NCI-H2196 (cell line): ENCODE measurements around the gene ANKRD1.

ENCODE experiments used
- DNase-seq: peaks from one replicate; lab custom pipeline; 2025; ENCODE audit not compliant: unreplicated experiment; lab: John Stamatoyannopoulos, UW

The ANKRD1 gene

DNA sequence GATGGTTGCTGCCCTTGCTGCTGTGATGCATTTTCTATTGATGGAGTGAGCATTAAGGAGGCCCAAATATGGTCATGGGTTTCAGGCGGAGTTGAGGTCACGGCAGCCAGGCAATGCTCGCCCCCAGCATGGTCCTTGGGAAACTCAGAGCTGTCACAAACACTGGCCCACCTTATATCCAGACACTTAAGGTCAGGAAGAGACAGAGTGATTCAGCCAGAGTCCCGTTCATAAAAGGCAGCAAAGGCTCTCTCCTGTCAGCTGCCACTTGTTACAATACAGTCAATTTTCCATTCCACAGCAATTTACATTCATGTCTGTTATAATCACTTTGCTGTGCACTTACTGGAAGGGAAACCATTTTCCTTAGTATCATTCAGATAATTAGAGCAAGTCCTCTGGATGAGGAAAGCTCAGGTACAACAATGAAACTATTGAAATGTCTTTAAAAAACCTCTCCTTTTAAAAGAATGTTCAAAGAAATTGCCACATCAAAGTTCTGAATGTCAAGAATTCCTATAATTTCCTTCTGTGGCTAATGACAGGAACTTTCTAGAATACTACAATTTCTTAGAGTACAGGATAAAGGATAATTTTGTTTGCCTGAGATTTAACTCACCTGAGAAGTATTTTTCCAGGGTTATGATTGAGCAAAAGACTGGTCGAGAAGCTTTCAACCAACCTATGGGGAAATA is 14.8 kb upstream of the ANKRD1 start:
- no peak for DNase-seq

DNA sequence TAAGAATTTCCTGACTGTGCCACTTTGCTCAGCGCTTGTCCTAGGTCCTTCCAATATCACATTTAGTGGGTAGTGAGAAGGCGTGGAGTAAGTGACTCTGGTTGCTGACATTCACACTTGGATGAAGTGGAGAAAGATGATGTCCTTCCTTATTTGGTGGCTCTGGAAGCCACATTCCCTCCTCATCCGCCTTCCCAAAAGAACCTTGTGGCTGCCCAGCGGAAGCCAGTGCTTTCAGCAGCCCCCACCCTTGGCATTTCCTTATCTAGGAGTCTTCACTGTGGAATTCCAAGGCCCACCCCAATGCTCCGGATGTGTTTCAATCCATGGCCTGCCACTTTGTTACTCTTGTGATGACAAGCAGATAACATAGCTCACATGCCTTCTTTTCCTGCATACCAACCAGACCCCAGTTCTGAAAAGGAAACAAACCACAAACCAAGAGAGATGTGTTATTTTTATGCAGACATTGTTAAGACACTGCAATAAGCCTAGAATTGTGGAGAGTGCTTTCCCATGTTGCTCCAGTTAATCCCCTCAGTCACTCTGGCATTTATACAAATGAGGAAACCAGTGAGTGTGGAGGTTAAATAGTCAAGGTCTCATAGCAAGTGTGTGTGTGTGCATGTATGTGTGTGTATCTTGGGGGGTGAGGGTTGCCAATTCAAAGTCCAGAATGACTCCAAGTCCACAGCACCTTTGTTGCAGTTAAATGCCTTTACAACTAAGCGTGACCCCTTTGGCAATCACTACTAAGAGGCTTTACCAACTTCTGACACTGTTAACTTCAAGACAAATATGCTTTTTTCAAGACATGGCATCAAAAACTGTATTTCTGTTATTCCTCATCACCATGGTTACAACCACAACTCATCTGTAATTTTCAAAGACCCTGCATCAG is 10.3 kb upstream of the ANKRD1 start:
- no peak for DNase-seq

DNA sequence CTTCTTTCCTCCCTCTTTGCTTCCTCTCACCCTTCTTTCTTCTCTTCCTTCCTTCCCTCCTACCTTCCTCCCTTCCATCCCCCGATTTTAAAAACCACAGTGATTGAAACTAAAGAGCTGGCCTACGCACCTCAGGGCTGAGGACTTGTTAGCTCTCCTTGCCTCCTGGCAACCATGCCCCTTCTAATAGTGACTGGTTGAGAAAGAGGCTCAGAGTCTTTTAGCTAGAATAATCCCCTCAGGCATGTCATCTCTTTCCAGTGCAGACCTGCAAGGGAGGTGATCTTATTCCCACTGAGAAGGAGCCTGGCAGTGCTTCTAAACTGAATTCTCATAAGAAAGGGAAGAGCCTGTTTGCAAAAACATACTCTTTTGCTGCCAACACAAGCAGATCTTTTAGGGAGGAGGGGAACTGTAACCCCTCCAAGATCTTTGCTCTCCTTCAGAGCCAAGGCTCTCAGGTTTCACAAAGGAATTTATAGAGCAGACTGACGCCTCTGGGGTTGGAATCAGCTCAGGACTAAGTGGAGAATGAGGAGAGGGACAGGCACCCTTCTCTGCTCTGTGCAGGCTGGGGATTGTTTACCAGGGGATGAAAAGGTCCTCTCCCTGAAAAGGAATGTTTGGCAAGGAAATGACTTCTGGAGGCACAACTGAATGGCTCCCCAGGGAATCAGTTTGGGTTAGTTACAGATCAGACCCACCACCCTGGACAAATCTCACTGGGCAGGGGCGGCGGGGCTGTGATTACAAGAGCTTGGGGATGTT is 9.4 kb upstream of the ANKRD1 start:
- DNase-seq: no peak

DNA sequence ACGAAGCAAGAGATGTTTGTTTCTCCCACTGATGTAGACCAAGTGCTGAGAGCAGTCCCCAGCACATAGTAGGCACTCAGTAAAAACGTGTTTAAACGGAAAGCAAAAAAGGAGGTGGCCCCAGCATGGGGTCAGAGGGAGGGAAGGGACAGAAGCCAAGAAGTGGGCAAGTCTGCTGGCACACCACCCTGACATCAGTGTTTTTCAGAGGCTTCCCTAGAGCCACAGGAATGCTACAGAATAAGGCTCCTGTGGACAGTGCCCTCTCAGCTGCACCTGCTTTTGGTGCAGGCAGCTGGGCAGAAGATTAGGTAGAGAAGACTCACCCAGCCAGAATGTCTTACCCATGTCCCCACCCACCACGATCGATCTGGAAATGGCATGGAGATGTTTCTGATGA is 8.3 kb upstream of the ANKRD1 start:
- no peak for DNase-seq

DNA sequence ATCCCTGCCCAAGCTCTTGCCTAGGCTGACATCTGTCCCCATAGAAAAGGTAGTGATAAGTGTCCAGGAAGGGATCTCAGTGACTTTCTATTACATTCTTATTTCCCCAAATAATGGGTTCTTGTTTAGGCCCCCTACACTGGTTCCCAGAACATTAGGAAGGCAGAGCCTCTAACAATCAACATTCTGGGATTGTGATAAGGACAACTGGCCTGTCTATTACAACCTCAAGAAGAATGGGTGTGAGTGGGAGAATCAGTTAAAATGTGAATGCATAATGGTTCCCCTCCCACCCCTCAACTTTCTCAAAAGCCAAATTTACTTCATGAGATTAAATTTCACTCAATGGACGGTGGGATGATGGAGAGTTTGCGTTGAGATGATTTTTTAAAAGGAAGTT is 6.4 kb upstream of the ANKRD1 start:
- DNase-seq: no peak

DNA sequence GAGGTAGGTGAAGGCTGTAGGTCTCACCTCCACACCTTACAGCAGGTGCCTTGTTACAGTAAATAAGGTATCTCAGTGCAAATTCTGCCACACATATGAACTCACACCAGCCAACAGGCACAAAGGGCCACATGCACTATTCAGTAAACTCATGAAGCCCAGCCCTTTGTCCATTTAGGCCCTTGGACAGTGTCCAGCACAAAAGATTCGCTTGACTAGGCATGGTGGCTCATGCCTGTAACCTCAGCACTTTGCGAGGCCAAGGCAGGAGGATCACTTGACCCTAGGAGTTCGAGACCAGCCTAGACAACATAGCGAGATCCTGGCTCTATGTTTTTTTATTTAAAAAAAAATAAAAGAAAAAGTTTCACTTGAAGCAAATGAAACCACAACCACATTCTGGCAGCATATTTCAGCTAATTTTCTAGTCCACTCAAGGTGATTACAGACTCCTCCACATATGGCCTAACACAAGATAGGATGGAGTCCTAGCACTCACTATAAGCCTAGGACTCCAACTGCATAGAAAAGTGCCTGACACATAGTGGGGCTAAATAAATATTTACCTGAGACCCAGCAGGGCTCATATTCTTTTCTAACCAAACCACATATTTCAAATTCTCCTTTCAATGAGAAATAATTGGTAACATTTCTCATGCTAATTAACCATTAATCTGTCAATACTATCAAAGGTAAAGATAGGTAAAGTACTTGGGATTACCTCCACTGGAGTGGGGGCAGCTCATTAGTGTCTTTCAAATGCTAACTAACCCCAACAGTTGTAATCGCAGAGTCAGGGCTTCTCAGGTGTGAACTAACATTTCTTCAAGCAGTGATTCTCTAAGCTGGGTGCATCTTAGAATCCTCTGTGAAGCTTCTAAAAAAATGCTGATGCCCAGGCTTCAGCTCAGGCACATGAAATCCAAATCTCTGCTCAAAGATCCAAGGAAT is 4.5 kb upstream of the ANKRD1 start:
- no peak for DNase-seq

DNA sequence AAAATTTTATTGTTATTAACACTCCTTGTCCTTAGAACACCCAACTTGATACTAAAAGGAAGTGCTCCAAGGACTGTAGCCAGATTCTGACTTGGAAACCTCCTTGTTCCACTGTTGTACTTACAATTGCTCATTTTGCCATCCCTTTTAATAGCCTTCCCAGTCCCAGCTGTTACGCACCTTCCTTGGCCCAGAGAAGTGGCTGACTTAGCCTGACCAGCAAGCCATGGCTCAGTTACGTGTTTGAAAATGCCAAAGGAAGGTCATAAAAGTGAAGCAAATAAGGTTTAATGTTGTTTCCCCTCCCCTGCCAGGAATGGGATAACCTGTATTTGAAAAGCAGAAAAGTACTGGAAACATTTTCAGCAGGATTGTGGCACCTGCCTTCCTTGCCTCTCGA is 3.7 kb upstream of the ANKRD1 start:
- no peak for DNase-seq

DNA sequence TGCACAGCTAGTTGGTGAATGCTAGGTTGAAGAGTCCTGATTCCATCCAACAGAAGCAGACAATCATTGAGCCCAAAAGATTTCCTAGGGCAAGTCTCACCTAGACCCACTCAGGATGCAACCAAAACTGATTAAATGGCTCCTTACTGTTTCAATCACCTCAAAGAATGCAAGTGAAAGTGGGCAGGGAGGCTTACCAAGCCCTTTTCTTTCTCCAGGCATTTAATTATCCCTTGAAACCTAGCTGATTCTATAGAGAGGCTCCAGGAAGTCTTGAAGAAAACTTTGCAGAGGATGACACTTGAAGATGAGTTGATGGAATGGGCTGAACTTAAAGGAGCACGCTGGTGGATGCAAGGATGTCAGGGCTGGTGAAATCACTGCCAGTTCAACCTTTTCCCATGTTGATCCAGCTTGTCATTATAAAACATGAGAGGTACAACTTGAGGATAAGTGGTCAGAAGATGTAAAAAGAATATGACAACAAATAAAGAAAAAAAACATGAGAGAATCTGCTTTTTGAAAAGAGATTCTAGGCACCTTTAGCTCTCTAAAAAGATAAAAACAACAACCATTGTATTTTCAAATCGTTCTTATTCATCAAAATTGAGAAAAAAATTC is 2.3 kb upstream of the ANKRD1 start:
- DNase-seq: no peak

DNA sequence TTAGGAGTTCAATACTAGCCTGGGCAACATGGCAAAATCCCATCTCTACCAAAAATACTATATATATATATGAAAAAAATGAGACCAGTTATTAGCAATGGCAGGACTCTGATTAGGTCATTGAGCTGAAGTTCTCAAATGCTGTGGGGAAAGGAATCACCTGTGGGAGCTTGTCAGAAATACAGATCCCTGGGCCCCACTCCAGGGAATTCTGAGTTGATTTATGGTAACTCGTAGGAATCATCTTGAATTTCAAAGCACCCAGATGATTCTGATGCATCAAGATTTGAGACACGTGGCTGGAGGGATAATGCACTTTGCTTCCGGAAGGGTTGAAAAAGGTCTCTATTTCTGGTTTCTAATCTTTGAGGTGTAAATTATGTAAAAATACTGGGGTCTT is 1.0 kb upstream of the ANKRD1 start:
- DNase-seq: no peak

DNA sequence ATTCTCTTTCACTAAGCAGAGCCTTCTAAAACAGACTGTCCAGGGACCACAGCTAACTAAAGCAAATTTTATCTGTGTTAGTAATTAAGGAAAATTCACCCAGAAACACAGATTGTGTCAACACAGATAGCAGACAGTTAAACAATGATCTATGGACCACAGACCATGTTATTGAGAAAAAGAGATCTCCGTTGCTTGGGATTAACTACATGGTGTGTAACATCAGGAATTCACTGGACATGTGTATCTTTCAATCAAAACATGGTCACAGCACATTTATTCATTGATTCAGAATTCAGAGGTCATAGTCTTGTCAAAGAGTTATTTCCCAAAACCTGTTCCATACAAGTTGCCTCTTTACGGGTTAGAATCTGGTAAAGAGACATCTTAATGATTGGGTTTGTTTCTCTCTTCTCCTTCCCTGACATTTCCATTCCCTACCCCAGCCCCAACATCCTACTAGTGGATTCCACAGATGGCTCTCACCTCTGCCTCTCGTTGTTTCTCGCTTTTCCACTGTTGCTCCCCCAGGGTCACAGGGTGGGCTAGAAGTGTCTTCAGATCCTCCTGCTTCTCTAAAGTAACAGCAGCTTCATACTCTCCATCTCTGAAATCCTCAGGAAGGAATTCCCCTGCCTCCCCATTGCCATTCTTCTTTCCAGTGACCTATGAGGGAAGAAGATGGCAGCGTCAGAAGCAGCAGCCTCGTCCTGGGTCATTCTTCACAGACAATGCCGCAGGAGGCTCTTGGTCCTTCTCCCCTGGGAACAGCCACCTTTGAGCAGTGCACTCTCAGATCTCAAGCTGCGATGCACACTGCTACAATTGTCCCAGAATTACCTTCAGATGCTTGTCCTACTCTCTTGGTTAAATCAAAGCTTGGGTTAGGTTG is 958 bp downstream of the ANKRD1 start:
- no peak for DNase-seq

DNA sequence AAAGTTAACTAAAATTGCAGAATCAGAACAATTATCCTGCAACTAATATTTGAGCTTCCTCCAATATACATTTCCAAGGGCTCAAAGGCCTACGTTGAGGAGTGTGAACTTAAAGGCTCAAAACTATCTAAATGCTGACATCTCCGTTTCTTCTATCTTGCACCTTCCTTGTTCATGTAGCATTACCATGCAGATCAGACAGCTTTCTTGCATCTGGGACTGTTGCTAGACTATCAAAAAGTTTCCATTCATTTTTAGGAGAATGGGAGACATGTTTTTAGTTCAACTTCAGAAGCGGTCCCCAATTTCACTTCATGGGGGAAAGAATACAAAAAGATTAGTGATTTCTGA is 2.9 kb downstream of the ANKRD1 start:
- DNase-seq: no peak

DNA sequence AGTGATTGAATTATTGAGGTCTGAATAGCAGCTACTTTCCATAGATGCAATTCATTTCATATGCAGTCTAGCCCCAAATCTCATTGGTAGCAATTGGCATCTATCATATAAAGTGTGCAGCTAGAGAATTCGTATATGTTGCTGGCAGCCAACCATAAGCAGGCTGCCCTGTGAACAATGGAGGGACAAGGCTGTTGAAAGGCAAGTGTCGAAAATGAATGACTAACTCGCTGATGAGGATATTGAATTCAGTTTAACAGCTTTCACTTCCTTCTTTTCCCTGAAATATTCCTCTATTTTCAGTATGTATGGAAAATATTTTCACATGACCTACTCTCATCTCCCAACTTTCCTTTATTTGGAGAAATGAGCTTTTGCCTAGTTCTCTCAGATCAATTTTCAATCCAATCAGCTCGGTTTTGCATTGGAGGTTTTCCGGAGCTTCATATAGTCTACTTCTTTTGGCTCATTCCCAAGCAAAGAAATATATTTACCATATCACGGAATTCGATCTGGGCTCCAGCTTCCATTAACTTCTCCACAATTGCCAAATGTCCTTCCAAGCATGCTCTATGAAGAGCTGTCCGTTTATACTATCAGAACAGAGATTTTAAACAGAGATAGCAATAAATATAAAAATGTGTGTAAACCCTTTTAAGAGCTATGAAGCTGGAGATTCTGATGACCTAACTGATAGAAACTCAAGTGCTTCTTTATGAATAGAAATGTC is 3.5 kb downstream of the ANKRD1 start:
- DNase-seq: no peak

DNA sequence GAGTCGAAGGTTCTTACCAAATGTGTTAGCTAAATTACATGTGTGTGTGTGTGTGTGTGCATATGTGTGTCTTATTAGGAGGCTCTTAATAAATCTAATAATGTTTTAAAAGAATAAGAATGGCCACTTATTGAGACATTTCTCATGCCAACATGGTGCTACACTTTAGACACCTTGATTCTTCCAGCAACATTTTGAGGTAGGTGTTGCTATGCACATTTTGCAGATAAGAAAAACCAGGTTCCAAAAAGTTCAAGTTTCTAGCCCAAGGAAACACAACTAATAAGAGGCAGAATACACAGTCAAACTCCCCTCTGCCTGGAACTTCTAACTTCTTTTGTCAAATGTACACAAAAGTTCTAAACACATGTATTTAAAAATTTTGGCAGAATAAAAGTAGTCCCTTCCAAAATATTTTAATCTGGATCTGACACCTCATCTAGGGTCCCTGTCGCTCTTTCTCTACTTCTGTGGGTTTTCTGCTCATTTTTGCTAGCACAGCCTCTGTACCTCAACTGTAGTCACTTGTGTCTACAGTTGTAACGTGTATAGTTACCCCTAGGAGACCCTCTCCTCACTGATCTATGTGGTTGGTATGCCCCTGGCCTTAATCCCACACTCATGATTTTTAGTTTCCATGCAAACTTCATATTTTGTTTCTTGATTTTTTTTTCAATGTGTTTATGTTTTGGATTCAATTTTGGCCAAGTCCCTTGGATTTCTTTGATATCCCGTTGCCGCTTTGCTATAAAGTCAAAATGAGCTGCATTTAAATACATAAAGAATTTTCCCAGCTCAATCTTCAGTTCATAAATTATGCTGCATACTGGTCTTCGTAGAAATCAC is 4.3 kb downstream of the ANKRD1 start:
- no peak for DNase-seq

DNA sequence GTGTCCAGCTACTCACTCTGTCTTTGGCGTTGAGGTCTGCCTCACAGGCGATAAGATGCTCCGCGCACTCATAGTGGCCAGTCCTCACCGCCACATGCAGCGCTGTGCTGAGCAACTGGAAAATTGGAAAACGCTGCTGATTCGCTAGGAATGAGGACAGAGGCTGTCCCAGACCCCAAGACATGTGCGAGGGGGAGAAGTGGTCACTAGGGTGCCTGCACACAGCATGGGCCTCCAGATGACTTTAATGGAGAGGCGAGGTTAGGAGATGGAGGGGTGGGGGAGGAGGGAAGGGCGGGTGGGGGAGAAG is 5.2 kb downstream of the ANKRD1 start:
- DNase-seq: no peak

DNA sequence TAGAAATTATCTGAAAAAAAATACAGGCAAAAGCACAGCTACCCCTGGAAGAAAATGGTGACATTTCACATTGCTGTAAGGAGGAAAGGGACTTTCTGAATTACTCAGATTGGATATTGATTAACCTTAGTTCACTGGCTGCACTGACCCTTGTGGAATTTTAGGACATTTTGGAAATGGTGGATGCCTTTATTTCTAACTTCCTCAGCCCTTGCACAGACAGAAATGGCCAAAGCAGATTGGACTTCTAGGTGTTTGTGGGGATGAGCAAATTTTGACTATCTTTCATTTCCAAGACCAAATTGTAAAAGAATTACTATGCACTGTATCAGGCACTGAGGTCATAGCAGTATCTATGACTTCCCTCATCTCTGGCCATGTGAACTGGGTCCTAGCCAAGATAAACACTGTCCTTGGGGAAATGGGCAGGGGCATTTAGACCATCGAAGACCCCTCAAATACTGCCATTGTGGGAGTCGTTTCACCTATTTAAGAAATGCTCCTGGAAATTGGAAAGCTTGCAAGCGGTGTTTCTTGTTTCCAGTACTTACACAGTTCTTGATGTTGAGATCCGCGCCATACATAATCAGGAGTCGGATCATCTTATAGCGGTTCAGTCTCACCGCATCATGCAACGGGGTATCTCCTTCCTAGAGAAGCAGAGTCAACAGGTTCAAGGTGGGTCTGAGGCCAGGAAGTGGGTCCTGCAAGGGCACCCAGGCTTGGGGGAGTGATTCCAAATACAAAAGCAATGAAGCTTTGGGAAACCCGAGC is 5.7 kb downstream of the ANKRD1 start:
- DNase-seq: no peak

DNA sequence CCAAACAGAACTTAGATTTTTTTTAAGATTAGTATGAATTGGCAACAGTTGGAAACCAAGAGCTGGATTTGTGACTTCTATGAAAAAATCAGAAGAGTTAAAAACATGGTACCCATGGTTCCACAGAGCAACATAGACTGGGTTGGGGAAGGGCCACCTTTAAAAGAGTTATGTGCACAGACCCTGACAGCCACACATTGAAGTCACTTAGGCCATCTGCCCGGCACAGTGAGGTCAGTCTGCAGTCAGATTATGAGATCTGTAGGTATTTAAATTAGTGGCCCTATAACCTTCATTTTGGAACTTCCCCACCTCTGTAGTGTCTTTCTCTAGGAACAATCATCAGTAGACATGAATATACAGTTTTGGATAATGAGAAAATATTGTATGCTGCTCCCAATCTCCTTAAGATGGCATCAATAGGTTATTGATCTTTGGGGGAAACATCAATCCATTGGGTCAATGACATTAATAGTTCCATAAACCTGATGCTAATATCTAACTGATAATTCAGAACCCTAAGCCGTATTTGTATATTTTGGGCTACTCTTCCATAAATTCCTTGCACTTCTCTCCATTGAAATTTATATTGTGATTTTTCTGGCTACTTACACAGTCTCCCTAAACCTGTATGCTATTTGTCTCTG is 7.0 kb downstream of the ANKRD1 start:
- no peak for DNase-seq
